GM18502 (cell line): ENCODE measurements around the gene AP1G1.
"Not testable (repeated sequence)": the region's sequence is repeated elsewhere in the genome, so short reads cannot be mapped to it uniquely, and the experiment has no call there.

Experiments used
- ATAC-seq: cut with Tn5 transposase; IDR thresholded peaks from one replicate; pipeline ENCODE4 v1.9.1; 2021; ENCODE audit warnings: mild to moderate bottlenecking; ENCODE audit not compliant: unreplicated experiment, poor library complexity

AP1G1 gene

GRCh38 chr16:71811261-71811803, 2.7 kb upstream of the AP1G1 start:
- ATAC-seq = no peak

GRCh38 chr16:71810155-71810530, 1.5 kb upstream of the AP1G1 start:
- ATAC-seq = not testable (repeated sequence)

- peak; percentile 34 for ATAC-seq
These were observed 585 bp downstream of the AP1G1 start for GRCh38 chr16:71807905-71808592.

GRCh38 chr16:71803305-71803690, 5.3 kb downstream of the AP1G1 start:
- ATAC-seq = no peak

DNA sequence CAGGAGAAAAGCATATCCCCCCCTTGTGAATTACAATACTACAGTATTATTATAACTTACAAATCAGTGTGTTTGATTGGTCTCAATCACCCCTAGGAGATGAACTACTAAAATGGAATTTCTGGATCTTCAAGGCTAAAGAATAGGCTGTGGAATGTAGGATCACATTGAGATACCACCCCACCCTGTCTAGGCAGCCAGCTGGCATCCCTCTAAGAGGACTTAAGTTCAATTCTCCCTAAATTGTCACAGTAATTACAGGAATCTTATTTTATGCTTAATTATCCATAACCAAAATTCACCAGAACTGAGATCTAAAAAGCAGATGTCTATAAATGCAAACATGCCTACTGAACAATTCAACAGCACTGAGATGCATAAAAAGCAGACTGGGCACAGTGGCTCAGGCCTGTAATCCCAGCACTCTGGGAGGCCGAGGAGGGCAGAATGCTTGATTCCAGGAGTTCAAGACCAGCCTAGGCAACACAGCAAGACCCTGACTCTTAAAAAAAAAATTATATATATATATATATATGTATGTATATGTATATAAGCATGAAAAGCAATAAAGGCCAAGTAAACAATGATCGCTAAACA, 12.0 kb downstream of the AP1G1 start:
- no peak for ATAC-seq

DNA sequence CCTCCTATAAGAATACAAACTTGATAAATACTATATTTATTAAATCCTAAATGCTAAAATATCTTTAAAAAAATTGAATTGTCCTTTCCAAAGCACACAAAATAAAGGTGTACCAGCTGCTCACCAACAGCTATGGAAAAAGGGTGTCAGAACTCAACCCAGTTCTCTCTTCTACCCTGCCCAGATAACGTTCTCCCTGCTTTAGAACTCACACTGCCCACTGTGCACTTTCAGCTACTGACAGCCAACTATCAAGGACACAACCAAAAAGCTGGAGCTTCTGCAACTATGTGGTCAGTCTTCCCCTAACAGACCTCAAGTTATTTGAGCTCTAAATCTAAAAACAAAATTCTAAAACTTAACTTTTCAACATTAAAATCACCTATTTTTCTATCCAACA, 13.7 kb downstream of the AP1G1 start:
- no peak for ATAC-seq

DNA sequence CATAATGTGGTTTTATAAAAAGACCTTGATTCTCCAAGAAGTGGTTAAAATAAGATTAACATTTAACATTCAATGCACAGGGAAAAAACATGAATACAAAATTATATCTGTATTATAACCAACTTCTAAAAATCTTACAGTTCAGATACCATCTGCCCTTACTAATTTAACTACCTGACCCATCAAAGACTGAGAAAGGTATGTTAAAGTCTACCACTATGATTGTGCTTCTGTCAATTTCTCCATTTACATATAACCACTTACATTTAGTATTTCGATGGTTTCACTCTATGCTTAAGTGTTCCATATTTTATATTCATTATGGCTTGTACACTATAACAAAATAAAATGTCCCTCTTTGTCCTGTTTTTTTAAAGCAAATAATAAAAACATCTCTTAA, 14.6 kb downstream of the AP1G1 start:
- ATAC-seq = no peak

- ATAC-seq = no peak
These were observed 16.5 kb downstream of the AP1G1 start for GRCh38 chr16:71792176-71792575.

GRCh38 chr16:71790329-71790728, 18.3 kb downstream of the AP1G1 start:
- ATAC-seq = not testable (repeated sequence)

DNA sequence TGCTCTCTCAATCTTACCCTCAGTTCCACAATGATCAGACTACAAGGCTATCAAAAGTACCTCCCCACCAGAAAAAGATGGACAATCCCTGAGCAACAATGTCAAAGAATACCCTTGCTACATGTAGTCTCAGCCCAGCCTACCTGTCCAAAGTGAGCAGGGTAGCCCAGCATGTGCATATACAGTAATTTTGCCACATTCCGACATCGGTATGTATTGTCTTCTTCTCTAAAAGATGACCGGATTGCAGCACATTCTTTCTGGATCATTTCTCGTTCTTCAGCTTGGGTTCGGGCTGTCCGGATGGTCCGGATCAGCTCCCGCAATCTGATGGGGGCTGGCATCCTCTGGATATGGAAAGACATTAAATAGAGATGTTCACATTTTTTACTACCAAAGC, 19.5 kb downstream of the AP1G1 start:
- no peak for ATAC-seq

GRCh38 chr16:71788578-71788977, 20.1 kb downstream of the AP1G1 start:
- ATAC-seq = no peak

DNA sequence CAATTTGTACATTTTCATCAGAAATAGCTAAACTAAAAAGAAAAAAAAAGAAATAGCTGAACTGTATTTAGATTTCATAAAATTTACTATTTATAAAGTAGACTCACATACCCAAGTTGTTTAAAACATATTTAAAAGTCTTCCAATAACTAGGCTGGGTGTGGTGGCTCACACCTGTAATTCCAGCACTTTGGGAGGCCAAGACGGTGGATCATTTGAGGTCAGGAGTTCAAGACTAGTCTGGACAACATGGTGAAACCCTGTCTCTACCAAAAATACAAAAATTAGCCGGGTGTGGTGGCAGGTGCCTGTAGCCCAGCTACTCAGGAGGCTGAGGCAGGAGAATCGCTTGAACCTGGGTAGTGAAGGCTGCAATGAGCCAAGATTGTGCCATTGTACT, 23.5 kb downstream of the AP1G1 start:
- not testable (repeated sequence) for ATAC-seq

- ATAC-seq = no peak
These were observed 24.5 kb downstream of the AP1G1 start for GRCh38 chr16:71784093-71784492.

DNA sequence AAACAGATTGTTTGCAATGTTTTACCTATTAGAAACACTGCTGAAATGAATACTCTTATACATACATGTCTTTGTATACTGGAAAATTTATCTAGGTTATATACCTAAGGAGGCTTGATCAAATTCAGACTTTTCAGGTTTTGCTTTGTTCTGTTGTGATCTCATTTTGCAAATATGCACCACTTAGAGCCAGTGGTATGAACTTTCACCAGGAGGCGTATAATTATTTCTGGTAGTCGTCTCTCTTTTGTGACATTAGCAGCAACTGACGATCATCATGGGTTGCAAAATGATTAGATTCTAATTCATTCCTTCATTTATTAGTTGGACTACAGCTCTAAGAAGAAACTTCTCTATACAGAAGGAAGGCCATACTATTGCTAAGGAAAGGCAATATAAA, 26.9 kb downstream of the AP1G1 start:
- ATAC-seq = no peak

GRCh38 chr16:71780521-71781089, 28.0 kb downstream of the AP1G1 start:
- ATAC-seq = no peak

DNA sequence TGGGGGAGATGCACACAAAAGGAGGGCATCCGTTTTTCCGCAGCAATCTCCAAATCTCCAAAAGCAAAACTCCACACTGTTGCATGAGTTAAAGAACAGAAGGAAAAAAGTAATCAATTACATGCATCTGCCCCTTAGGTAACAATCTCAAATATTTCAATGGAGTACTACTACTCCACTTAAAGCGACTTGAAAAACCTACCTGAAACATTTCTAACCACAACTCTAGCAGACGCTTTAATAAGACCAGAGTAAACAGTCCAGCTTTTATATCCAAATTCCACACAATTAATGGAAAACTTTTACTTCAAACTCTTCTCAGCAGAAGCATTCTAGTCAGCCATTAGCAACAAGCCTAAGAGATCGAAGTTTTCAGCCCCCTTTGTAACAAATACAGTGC, 29.9 kb downstream of the AP1G1 start:
- no peak for ATAC-seq

DNA sequence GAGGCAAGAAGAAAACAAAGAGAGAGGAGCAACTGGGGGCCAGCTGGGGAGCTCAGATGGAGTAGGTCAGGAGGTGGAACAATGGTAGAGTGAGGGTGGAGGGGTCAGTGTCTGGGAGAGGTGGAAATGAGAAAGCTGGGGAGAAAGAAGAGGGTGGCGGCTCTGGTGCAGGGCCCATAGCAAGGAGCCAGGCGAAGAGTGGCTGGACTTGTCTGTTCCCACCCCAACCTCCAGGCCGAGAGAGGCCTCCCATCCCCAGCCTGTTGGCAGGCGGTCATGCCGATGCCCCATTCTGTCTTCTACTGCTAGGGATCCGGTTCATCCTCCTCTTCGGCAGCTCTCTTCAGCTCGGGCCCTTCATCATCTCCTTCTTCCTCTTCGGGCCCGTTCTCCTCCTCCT, 31.3 kb downstream of the AP1G1 start:
- ATAC-seq = no peak

DNA sequence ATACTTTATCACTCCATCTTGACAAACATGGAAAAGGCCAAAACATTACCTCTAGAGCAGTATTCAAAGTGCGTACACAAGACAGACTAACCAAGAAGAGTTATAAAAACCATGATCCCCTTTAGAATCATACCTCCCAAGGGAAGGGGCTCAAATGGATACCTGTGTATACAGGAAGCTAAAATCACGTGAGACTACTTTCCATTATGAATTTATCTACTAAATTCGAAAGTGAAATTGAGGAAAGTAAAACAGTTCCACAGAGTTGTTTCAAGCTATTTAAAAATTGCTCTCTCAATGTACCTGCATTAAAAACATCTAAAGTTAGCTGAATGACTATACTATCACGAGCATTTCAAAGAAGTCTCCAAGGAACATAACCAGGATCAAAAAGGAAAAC, 32.7 kb downstream of the AP1G1 start:
- ATAC-seq = peak; percentile 53

GRCh38 chr16:71771571-71771970, 37.1 kb downstream of the AP1G1 start:
- ATAC-seq = no peak

GRCh38 chr16:71769222-71769621, 39.4 kb downstream of the AP1G1 start:
- no peak for ATAC-seq

GRCh38 chr16:71767060-71767900, 41.4 kb downstream of the AP1G1 start:
- no peak for ATAC-seq
